ENCODE data around the gene APOBEC3G. TPM values are rescaled to one million over a fixed set of nuclear protein-coding genes. Genes with fewer than 3 reads are reported as not detected.

Gene APOBEC3G
- polyA plus RNA-seq, 1 of the 3 experiments (the other 2 are of a cell fraction) = not detected

DNA sequence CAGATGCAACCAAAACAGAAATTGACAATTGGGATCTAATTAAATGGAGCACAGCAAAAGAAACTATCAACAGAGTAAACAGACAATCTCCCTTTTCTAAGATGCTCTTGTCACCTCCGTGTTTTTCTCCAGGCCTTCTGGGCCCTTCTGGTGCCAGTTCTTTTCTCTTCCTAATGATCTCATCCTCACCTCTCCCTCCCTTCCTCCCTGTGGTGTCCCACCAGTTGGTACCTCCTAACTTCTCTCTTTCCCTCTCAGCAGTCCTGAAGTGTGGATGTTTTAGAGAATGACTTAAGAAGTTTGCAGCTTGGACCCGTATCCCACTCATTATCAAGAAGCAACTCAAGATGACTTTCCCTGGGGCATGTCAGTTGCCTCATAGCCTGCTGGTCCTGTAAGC is 26.4 kb downstream of the APOBEC3G start:
- Histone ChIP-seq H3K27me3 (ENCODE audit: insufficient read depth) (no peaks in the 10 kb centered on the region), H3K9me3 (no peaks in the 10 kb centered on the region), H3K79me2 (ENCODE audit: insufficient read depth) (no peaks in the 10 kb centered on the region), H3K4me2 (no peak overlapping the region), H3K9ac (no peak overlapping the region), H4K20me1 (ENCODE audit: insufficient read depth) (no peaks in the 10 kb centered on the region), H3K36me3 (replicated peaks in 1 of 2; ENCODE audit: control insufficient read depth in 1 of 2, insufficient read depth in 2 of 2, low read length in 1 of 2) (no peaks in the 10 kb centered on the region), H3K9me2 (no peaks in the 10 kb centered on the region), H3K4me3 (ENCODE audit: low read depth in 2 of 2, low read length in 1 of 2) (no peak overlapping the region), H3F3A (replicated peaks; ENCODE audit: insufficient read depth) (no peaks in the 10 kb centered on the region), H3K4me1 (ENCODE audit: control insufficient read depth in 1 of 2, insufficient read depth in 2 of 2, low read depth in 1 of 2, low read length in 1 of 2) (no peaks in the 10 kb centered on the region), H3K27ac (ENCODE audit: low read depth in 2 of 2, low read length in 1 of 2) (no peak overlapping the region), H2AFZ (ENCODE audit: low read depth) (no peak overlapping the region)
- ChIA-PET POLR2A (no interaction called here), CTCF (no interaction called here)
- DNase-seq = no peak
- 53% methylated on average over 2 of the region's 2 CpGs for WGBS (ENCODE audit: low lambda C conversion rate)
- TF ChIP-seq CHD2 (IDR thresholded peaks at IDR 0.05; ENCODE audit: low read length, partially characterized antibody) (no peak), MXI1 (IDR thresholded peaks at IDR 0.05; ENCODE audit: low read depth, low read length) (no peak), RXRA (IDR thresholded peaks at IDR 0.05; ENCODE audit: borderline replicate concordance, low read depth) (no peak), JUND (IDR thresholded peaks at IDR 0.05) (no peak)

DNA sequence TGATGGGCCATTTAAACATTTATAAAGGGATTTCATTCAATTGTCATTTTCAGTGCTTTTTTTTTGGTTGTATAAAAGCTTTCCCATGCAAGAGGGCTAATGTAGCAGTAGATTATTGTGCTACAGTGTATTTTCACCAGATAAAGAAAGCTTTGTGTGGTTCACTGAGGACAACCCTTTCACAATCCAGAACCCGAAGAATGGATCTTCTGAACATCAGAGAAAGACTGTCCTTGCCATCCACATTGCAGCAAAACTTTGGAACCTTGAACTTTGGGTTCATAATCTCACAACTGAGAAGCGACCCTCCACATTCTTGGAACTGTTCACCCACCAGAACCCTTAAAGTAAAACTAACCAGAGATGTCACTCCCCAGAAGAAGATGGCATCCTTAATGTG is 29.3 kb downstream of the APOBEC3G start:
- no peak for DNase-seq
- Histone ChIP-seq H3K9ac (no peak overlapping the region), H3K36me3 (replicated peaks in 1 of 2; ENCODE audit: control insufficient read depth in 1 of 2, insufficient read depth in 2 of 2, low read length in 1 of 2) (no peaks in the 10 kb centered on the region), H3K4me1 (ENCODE audit: control insufficient read depth in 1 of 2, insufficient read depth in 2 of 2, low read depth in 1 of 2, low read length in 1 of 2) (peaks cover 0 to 5% of the 10 kb centered on the region in 2 experiments; a peak in 1 of 4 replicates), H3K27me3 (ENCODE audit: insufficient read depth) (no peaks in the 10 kb centered on the region), H3K9me2 (no peaks in the 10 kb centered on the region), H4K20me1 (ENCODE audit: insufficient read depth) (no peaks in the 10 kb centered on the region), H3K27ac (ENCODE audit: low read depth in 2 of 2, low read length in 1 of 2) (no peak overlapping the region), H3K4me2 (no peak overlapping the region), H2AFZ (ENCODE audit: low read depth) (no peak overlapping the region), H3K9me3 (no peaks in the 10 kb centered on the region), H3K79me2 (ENCODE audit: insufficient read depth) (no peaks in the 10 kb centered on the region), H3K4me3 (ENCODE audit: low read depth in 2 of 2, low read length in 1 of 2) (no peak overlapping the region), H3F3A (replicated peaks; ENCODE audit: insufficient read depth) (no peaks in the 10 kb centered on the region)
- POLR2A ChIA-PET = no interaction called here
- 56% methylated on average over 2 of the region's 2 CpGs for WGBS (ENCODE audit: low lambda C conversion rate)
- CTCF ChIA-PET = no interaction called here
- TF ChIP-seq ELF1 (IDR thresholded peaks at IDR 0.05) (no peak), RAD21 (IDR thresholded peaks at IDR 0.05; ENCODE audit: low read length) (no peak), FOSL2 (IDR thresholded peaks at IDR 0.05; ENCODE audit: borderline replicate concordance, low read depth) (no peak), FOXJ3 (CRISPR knock-in tag; IDR thresholded peaks at IDR 0.05) (no peak), CHD2 (IDR thresholded peaks at IDR 0.05; ENCODE audit: low read length, partially characterized antibody) (no peak)
- TF ChIP-seq, protein P1, sequence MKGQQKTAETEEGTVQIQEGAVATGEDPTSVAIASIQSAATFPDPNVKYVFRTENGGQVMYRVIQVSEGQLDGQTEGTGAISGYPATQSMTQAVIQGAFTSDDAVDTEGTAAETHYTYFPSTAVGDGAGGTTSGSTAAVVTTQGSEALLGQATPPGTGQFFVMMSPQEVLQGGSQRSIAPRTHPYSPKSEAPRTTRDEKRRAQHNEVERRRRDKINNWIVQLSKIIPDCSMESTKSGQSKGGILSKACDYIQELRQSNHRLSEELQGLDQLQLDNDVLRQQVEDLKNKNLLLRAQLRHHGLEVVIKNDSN (IDR thresholded peaks at IDR 0.05; ENCODE audit: borderline replicate concordance, low read depth) = no peak
- TF ChIP-seq, protein P2, sequence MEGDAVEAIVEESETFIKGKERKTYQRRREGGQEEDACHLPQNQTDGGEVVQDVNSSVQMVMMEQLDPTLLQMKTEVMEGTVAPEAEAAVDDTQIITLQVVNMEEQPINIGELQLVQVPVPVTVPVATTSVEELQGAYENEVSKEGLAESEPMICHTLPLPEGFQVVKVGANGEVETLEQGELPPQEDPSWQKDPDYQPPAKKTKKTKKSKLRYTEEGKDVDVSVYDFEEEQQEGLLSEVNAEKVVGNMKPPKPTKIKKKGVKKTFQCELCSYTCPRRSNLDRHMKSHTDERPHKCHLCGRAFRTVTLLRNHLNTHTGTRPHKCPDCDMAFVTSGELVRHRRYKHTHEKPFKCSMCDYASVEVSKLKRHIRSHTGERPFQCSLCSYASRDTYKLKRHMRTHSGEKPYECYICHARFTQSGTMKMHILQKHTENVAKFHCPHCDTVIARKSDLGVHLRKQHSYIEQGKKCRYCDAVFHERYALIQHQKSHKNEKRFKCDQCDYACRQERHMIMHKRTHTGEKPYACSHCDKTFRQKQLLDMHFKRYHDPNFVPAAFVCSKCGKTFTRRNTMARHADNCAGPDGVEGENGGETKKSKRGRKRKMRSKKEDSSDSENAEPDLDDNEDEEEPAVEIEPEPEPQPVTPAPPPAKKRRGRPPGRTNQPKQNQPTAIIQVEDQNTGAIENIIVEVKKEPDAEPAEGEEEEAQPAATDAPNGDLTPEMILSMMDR (IDR thresholded peaks at IDR 0.05) = no peak

DNA sequence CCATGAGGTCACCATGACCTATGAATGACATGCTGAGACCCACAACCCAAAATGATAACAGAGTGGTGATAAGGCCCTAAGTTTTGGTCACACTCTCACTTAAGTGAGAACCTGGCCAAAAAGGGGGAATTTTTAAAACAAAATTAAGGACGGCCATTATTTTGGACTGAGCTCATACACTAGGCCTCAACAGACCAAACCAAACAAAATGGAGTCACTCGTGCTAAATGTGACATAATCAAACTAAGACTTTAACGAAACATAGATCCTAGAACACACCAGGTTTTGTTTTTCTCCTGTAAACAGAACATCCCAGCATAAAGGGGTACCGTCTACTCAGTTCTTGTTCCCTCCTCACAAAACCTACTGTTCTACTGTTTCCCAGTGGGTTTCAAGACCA is 31.4 kb downstream of the APOBEC3G start:
- Histone ChIP-seq H2AFZ (ENCODE audit: low read depth) (no peak overlapping the region), H3K79me2 (ENCODE audit: insufficient read depth) (no peaks in the 10 kb centered on the region), H4K20me1 (ENCODE audit: insufficient read depth) (no peaks in the 10 kb centered on the region), H3K4me1 (ENCODE audit: control insufficient read depth in 1 of 2, insufficient read depth in 2 of 2, low read depth in 1 of 2, low read length in 1 of 2) (peaks cover 0 to 5% of the 10 kb centered on the region in 2 experiments; a peak in 1 of 4 replicates), H3F3A (replicated peaks; ENCODE audit: insufficient read depth) (no peaks in the 10 kb centered on the region), H3K9me3 (no peaks in the 10 kb centered on the region), H3K27me3 (ENCODE audit: insufficient read depth) (no peaks in the 10 kb centered on the region), H3K36me3 (replicated peaks in 1 of 2; ENCODE audit: control insufficient read depth in 1 of 2, insufficient read depth in 2 of 2, low read length in 1 of 2) (no peaks in the 10 kb centered on the region), H3K4me2 (no peak overlapping the region), H3K4me3 (ENCODE audit: low read depth in 2 of 2, low read length in 1 of 2) (no peak overlapping the region), H3K9ac (no peak overlapping the region), H3K9me2 (no peaks in the 10 kb centered on the region), H3K27ac (ENCODE audit: low read depth in 2 of 2, low read length in 1 of 2) (no peak overlapping the region)
- 67% methylated on average over 4 of the region's 4 CpGs for WGBS (ENCODE audit: low lambda C conversion rate)
- POLR2A ChIA-PET = no interaction called here
- CTCF ChIA-PET = no interaction called here
- DNase-seq = no peak
- TF ChIP-seq, protein P3, sequence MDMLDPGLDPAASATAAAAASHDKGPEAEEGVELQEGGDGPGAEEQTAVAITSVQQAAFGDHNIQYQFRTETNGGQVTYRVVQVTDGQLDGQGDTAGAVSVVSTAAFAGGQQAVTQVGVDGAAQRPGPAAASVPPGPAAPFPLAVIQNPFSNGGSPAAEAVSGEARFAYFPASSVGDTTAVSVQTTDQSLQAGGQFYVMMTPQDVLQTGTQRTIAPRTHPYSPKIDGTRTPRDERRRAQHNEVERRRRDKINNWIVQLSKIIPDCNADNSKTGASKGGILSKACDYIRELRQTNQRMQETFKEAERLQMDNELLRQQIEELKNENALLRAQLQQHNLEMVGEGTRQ (IDR thresholded peaks at IDR 0.05; ENCODE audit: borderline replicate concordance, low read depth, low read length) = no peak
- TF ChIP-seq, protein P4, sequence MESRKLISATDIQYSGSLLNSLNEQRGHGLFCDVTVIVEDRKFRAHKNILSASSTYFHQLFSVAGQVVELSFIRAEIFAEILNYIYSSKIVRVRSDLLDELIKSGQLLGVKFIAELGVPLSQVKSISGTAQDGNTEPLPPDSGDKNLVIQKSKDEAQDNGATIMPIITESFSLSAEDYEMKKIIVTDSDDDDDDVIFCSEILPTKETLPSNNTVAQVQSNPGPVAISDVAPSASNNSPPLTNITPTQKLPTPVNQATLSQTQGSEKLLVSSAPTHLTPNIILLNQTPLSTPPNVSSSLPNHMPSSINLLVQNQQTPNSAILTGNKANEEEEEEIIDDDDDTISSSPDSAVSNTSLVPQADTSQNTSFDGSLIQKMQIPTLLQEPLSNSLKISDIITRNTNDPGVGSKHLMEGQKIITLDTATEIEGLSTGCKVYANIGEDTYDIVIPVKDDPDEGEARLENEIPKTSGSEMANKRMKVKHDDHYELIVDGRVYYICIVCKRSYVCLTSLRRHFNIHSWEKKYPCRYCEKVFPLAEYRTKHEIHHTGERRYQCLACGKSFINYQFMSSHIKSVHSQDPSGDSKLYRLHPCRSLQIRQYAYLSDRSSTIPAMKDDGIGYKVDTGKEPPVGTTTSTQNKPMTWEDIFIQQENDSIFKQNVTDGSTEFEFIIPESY (IDR thresholded peaks at IDR 0.05; ENCODE audit: borderline replicate concordance, low read depth) = no peak
- no peak for TF ChIP-seq YY1 (IDR thresholded peaks at IDR 0.05; ENCODE audit: low read depth)
- TF ChIP-seq POLR2AphosphoS5 (IDR thresholded peaks at IDR 0.05; ENCODE audit: low read depth, low read length) = no peak
- TF ChIP-seq MXI1 (IDR thresholded peaks at IDR 0.05; ENCODE audit: low read depth, low read length) = no peak
- no peak for TF ChIP-seq ELF1 (IDR thresholded peaks at IDR 0.05)
- TF ChIP-seq SMC3 (IDR thresholded peaks at IDR 0.05; ENCODE audit: low read depth, low read length) = no peak
- no peak for TF ChIP-seq GABPA (IDR thresholded peaks at IDR 0.05; ENCODE audit: low read depth)
- no peak for TF ChIP-seq GATA2 (CRISPR knock-in tag; IDR thresholded peaks at IDR 0.05)
- no peak for TF ChIP-seq TEAD4 (IDR thresholded peaks at IDR 0.05; ENCODE audit: borderline replicate concordance, insufficient read depth)

Data from SK-N-SH (cell line).